HepG2 (cell line): ENCODE results near the gene CHID1. TPM values are rescaled to one million over a fixed set of nuclear protein-coding genes. Genes with fewer than 3 reads are reported as not detected.
A peak's percentile ranks its signal among the peaks of the same experiment; 100 is the strongest.

Source experiments
- ADNP ChIP-seq: sonication (generic); formaldehyde crosslinking; IDR thresholded peaks from 2 replicates; pipeline ENCODE4 v1.4.0; 2020; ENCODE audit warnings: missing genetic modification reagents
- AHDC1 ChIP-seq: sonication (generic); formaldehyde crosslinking; IDR thresholded peaks from 2 replicates; pipeline ENCODE4 v1.5.1; 2020; ENCODE audit warnings: mild to moderate bottlenecking, missing genetic modification reagents, borderline replicate concordance
- BRF2 ChIP-seq: sonication (generic); formaldehyde crosslinking; IDR thresholded peaks from 2 replicates; pipeline ENCODE4 v1.8.1; 2022; ENCODE audit warnings: mild to moderate bottlenecking, missing genetic modification reagents
- ELF1 ChIP-seq: sonication (generic); formaldehyde crosslinking; IDR thresholded peaks from 2 replicates; pipeline ENCODE4 v1.4.0; 2020; ENCODE audit warnings: missing genetic modification reagents
- GATA4 ChIP-seq: sonication (generic); IDR thresholded peaks from 2 replicates; pipeline ENCODE4 v1.6.1; 2016; ENCODE audit warnings: antibody characterized with exemption, low read depth, borderline replicate concordance
- NFE2L2 ChIP-seq: fragments of 150-350 bp; IDR thresholded peaks from 2 replicates; pipeline ENCODE4 v1.6.1; 2014; ENCODE audit warnings: low read length
- NFYC ChIP-seq: IDR thresholded peaks from 2 replicates; pipeline ENCODE4 v1.6.1; 2016; ENCODE audit warnings: missing genetic modification reagents, missing compliant biosample characterization
- PHF20 ChIP-seq: sonication (generic); formaldehyde crosslinking; IDR thresholded peaks from 2 replicates; pipeline ENCODE4 v1.5.0; 2020; ENCODE audit warnings: mild to moderate bottlenecking, missing genetic modification reagents
- POLR2AphosphoS2 ChIP-seq: IDR thresholded peaks from 2 replicates; pipeline ENCODE4 v1.6.1; 2011; ENCODE audit warnings: low read depth, low read length, improper control_type of control experiment
- PRPF4 ChIP-seq: fragments of 200-400 bp; formaldehyde crosslinking; IDR thresholded peaks from 2 replicates; pipeline ENCODE4 v1.6.1; 2016; ENCODE audit warnings: low read length, low read depth; ENCODE audit not compliant: poor library complexity, severe bottlenecking
- SCMH1 ChIP-seq: sonication (generic); formaldehyde crosslinking; IDR thresholded peaks from 2 replicates; pipeline ENCODE4 v1.9.0; 2021; ENCODE audit warnings: missing genetic modification reagents, mild to moderate bottlenecking, borderline replicate concordance
- SNAPC5 ChIP-seq: sonication (generic); formaldehyde crosslinking; IDR thresholded peaks from 2 replicates; pipeline ENCODE4 v1.8.1; 2023; ENCODE audit warnings: mild to moderate bottlenecking, missing genetic modification reagents, borderline replicate concordance
- ZNF260 ChIP-seq: sonication (generic); formaldehyde crosslinking; IDR thresholded peaks from 2 replicates; pipeline ENCODE4 v1.4.0; 2020; ENCODE audit warnings: missing genetic modification reagents, low read depth, mild to moderate bottlenecking, borderline replicate concordance
- ZNF460 ChIP-seq: sonication (generic); formaldehyde crosslinking; IDR thresholded peaks from 2 replicates; pipeline ENCODE4 v1.5.1; 2020; ENCODE audit warnings: missing genetic modification reagents, mild to moderate bottlenecking, borderline replicate concordance
- ZNF512B ChIP-seq: sonication (generic); formaldehyde crosslinking; IDR thresholded peaks from 2 replicates; pipeline ENCODE4 v1.5.1; 2020; ENCODE audit warnings: missing genetic modification reagents, mild to moderate bottlenecking, borderline replicate concordance
- ZNF543 ChIP-seq: sonication (generic); formaldehyde crosslinking; IDR thresholded peaks from 2 replicates; pipeline ENCODE4 v1.4.0; 2020; ENCODE audit warnings: mild to moderate bottlenecking, missing genetic modification reagents
- ZNF546 ChIP-seq: sonication (generic); formaldehyde crosslinking; conservative IDR thresholded peaks from 2 replicates; pipeline ENCODE4 v1.8.1; 2023; ENCODE audit warnings: mild to moderate bottlenecking, missing genetic modification reagents
- ZNF747 ChIP-seq: sonication (generic); formaldehyde crosslinking; IDR thresholded peaks from 2 replicates; pipeline ENCODE4 v1.8.1; 2023; ENCODE audit warnings: missing genetic modification reagents, mild to moderate bottlenecking, borderline replicate concordance
- ZNF770 ChIP-seq: sonication (generic); formaldehyde crosslinking; IDR thresholded peaks from 2 replicates; pipeline ENCODE4 v1.5.0; 2020; ENCODE audit warnings: mild to moderate bottlenecking, missing genetic modification reagents
- polyA plus RNA-seq, 8 experiments: library from polyadenylated mRNA; depleted of rRNA in 3 of 8; stranded (reverse) in 7 of 8; unstranded in 1 of 8; fragments of >200 nt; fragmentation: Illumina TruSeq in 4 of 8; extraction: Trizol in 4 of 8; gene quantifications; 2 replicates each; pipeline versions ENCODE4 v1.2.1 to v1.2.3, GENCODE V29; 2011 to 2016; ENCODE audit warnings: low read depth in 4 of 8, missing spikeins in 1 of 8, mixed read lengths in 1 of 8; ENCODE audit not compliant: insufficient read depth in 1 of 8
- total RNA-seq, 5 experiments: library from RNA; depleted of rRNA; stranded (reverse); fragments of >200 nt; fragmentation: Illumina TruSeq; extraction: Trizol; gene quantifications; 2 replicates each; pipeline ENCODE4 v1.2.3, GENCODE V29; 2016; ENCODE audit warnings: low read depth in 1 of 5

Gene CHID1
- total and polyA plus RNA-seq, 2 of the 13 experiments (the other 11 are each of a cell fraction or from before 2014, with no cell fraction given) = 65.1 to 93.6 TPM

- TF ChIP-seq ADNP (CRISPR knock-in tag) (no peak), ELF1 (CRISPR knock-in tag) (no peak), BRF2 (no peak), ZNF770 (CRISPR knock-in tag) (peak; percentile 53), NFYC (CRISPR knock-in tag) (no peak), PHF20 (CRISPR knock-in tag) (no peak), GATA4 (no peak), ZNF512B (no peak), AHDC1 (CRISPR knock-in tag) (no peak), ZNF260 (CRISPR knock-in tag) (no peak), ZNF460 (CRISPR knock-in tag) (no peak), NFE2L2 (no peak), ZNF546 (peak; percentile 37), SCMH1 (CRISPR knock-in tag) (no peak), ZNF543 (no peak), POLR2AphosphoS2 (no peak), PRPF4 (no peak), SNAPC5 (CRISPR knock-in tag) (no peak), ZNF747 (no peak)
These were observed 68.6 kb downstream of the CHID1 start (continued) for GRCh38 chr11:841981-842369.
